PFSK-1 (cell line): Measurements from ENCODE around the gene FRMD4A.

Source experiments
- FOXP2 ChIP-seq: optimal IDR thresholded peaks from 2 replicates; pipeline ENCODE3; 2011; ENCODE audit warnings: borderline replicate concordance, control low read depth, inconsistent platforms; ENCODE audit not compliant: insufficient read depth; ENCODE audit errors: extremely low read length, extremely low read depth
- POLR2AphosphoS5 ChIP-seq: IDR thresholded peaks from 2 replicates; pipeline ENCODE4 v1.6.1; 2012; ENCODE audit warnings: low read depth, mild to moderate bottlenecking, control low read depth, low read length, moderate library complexity
- SIN3A ChIP-seq: IDR thresholded peaks from 2 replicates; pipeline ENCODE4 v1.6.1; 2012; ENCODE audit warnings: mild to moderate bottlenecking, low read length, moderate library complexity, borderline replicate concordance; ENCODE audit not compliant: insufficient read depth
- TAF1 ChIP-seq: IDR thresholded peaks from 2 replicates; pipeline ENCODE4 v1.6.1; 2012; ENCODE audit warnings: low read length, control low read depth, borderline replicate concordance; ENCODE audit not compliant: insufficient read depth
- TF ChIP-seq, protein P1 (sequence below), 2 experiments: IDR thresholded peaks; 2 replicates each; pipeline versions ENCODE4 v1.6.1 to v1.8.0; 2011 to 2012; ENCODE audit warnings: low read depth in 2 of 2, low read length in 2 of 2, control low read depth in 1 of 2, inconsistent platforms in 1 of 2, mild to moderate bottlenecking in 1 of 2, moderate library complexity in 1 of 2; ENCODE audit not compliant: insufficient read depth in 1 of 2

DNA sequence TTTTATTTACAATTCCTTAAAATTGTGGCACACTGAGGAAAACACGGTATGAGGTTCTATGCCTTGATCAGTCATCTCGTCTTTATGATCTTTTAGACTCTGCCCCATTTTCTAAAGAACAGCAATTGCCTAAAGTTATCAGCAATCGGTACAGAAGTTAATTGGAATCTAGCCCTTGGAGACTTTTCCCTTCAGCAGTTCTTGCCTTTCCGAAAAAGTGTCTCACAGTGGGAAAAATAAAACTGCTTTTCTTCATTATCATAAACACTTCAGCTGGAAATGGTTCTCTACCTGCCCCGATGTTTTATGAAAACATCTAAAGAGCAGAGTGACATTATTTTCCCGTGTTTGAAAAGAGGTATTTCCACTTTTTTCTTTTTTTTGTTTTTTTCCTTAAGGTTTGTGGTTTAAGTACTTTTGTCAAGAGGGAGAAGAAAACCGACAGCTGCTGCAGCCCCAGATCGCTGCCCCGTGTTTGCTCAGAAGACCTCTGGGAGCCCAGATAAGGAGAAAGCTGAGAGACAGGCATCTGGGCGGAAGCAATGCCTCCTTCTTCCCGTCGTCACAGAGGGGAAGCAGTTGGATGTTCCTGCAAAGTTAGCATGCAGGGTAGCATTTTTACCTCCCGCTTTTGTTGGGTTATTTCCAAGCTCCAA lies 149.7 kb downstream of the FRMD4A start:
- TF ChIP-seq TAF1: no peak
- no peak for TF ChIP-seq POLR2AphosphoS5
- TF ChIP-seq, protein P1, sequence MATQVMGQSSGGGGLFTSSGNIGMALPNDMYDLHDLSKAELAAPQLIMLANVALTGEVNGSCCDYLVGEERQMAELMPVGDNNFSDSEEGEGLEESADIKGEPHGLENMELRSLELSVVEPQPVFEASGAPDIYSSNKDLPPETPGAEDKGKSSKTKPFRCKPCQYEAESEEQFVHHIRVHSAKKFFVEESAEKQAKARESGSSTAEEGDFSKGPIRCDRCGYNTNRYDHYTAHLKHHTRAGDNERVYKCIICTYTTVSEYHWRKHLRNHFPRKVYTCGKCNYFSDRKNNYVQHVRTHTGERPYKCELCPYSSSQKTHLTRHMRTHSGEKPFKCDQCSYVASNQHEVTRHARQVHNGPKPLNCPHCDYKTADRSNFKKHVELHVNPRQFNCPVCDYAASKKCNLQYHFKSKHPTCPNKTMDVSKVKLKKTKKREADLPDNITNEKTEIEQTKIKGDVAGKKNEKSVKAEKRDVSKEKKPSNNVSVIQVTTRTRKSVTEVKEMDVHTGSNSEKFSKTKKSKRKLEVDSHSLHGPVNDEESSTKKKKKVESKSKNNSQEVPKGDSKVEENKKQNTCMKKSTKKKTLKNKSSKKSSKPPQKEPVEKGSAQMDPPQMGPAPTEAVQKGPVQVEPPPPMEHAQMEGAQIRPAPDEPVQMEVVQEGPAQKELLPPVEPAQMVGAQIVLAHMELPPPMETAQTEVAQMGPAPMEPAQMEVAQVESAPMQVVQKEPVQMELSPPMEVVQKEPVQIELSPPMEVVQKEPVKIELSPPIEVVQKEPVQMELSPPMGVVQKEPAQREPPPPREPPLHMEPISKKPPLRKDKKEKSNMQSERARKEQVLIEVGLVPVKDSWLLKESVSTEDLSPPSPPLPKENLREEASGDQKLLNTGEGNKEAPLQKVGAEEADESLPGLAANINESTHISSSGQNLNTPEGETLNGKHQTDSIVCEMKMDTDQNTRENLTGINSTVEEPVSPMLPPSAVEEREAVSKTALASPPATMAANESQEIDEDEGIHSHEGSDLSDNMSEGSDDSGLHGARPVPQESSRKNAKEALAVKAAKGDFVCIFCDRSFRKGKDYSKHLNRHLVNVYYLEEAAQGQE (IDR thresholded peaks at IDR 0.05; ENCODE audit: insufficient read depth in 1 of 2, low read depth in 2 of 2, low read length in 2 of 2): no peak
- no peak for TF ChIP-seq SIN3A
- TF ChIP-seq FOXP2: no peak
